GM23338 (cell line): ENCODE measurements around the gene ROCK1. TPM values are rescaled to one million over a fixed set of nuclear protein-coding genes. Genes with fewer than 3 reads are reported as not detected.

ENCODE experiments used
- ATAC-seq: fragments of 200-7000 bp; cut with Tn5 transposase; 3 replicates; pipeline ENCODE4 v1.9.1; 2020
- DNase-seq: peaks from one replicate; pipeline ENCODE4 v3.0.0-alpha.2; 2015; ENCODE audit warnings: low spot score
- H2AFZ ChIP-seq: fragments of 200-600 bp; sonication (generic); 2 replicates; pipeline ENCODE4 v1.8.0; 2016; ENCODE audit warnings: antibody characterized with exemption, mild to moderate bottlenecking, moderate library complexity
- H3F3A ChIP-seq: fragments of 200-600 bp; sonication (generic); replicated peaks from 2 replicates; pipeline ENCODE4 v1.8.0; 2017; ENCODE audit warnings: antibody characterized with exemption, mixed run types, low read depth
- H3K27ac ChIP-seq: fragments of 200-600 bp; sonication (generic); 2 replicates; pipeline ENCODE4 v1.6.1; 2016; ENCODE audit warnings: low read depth
- H3K27me3 ChIP-seq: fragments of 200-600 bp; sonication (generic); 2 replicates; pipeline ENCODE4 v1.8.0; 2016; ENCODE audit warnings: mild to moderate bottlenecking, mixed run types, moderate library complexity; ENCODE audit not compliant: insufficient read depth
- H3K36me3 ChIP-seq: fragments of 200-600 bp; sonication (generic); 2 replicates; pipeline ENCODE4 v1.8.0; 2016; ENCODE audit warnings: mild to moderate bottlenecking; ENCODE audit not compliant: insufficient read depth
- H3K4me1 ChIP-seq: fragments of 200-600 bp; sonication (generic); 2 replicates; pipeline ENCODE4 v1.8.0; 2016; ENCODE audit warnings: mild to moderate bottlenecking, moderate library complexity; ENCODE audit not compliant: insufficient read depth
- H3K4me2 ChIP-seq: fragments of 200-600 bp; sonication (generic); 2 replicates; pipeline ENCODE4 v1.7.1; 2017; ENCODE audit warnings: mixed run types
- H3K4me3 ChIP-seq: fragments of 200-600 bp; sonication (generic); 2 replicates; pipeline ENCODE4 v1.6.1; 2016; ENCODE audit warnings: mixed run types
- H3K79me2 ChIP-seq: fragments of 200-600 bp; sonication (generic); replicated peaks from 2 replicates; pipeline ENCODE4 v1.8.0; 2017; ENCODE audit warnings: mild to moderate bottlenecking; ENCODE audit not compliant: insufficient read depth
- H3K9me2 ChIP-seq: fragments of 200-600 bp; sonication (generic); 2 replicates; pipeline ENCODE4 v1.8.0; 2017; ENCODE audit not compliant: insufficient read depth
- H4K20me1 ChIP-seq: fragments of 200-600 bp; sonication (generic); replicated peaks from 2 replicates; pipeline ENCODE4 v1.8.0; 2017; ENCODE audit warnings: mild to moderate bottlenecking; ENCODE audit not compliant: insufficient read depth
- H3K27ac Mint-ChIP-seq: 2 replicates; pipeline ENCODE4 v1.8.0; 2020; ENCODE audit warnings: inconsistent platforms, mild to moderate bottlenecking, moderate library complexity, mixed read lengths
- H3K27me3 Mint-ChIP-seq: 3 replicates; pipeline ENCODE4 v1.8.0; 2022; ENCODE audit warnings: low read depth, mild to moderate bottlenecking, moderate library complexity, mixed read lengths, inconsistent platforms; ENCODE audit not compliant: insufficient read depth, poor library complexity
- H3K36me3 Mint-ChIP-seq: 3 replicates; pipeline ENCODE4 v1.8.0; 2021; ENCODE audit warnings: low read depth, mild to moderate bottlenecking, inconsistent platforms, moderate library complexity, mixed read lengths
- H3K4me1 Mint-ChIP-seq: 3 replicates; pipeline ENCODE4 v1.8.0; 2020; ENCODE audit warnings: mild to moderate bottlenecking, inconsistent platforms, mixed read lengths
- H3K4me3 Mint-ChIP-seq: 3 replicates; pipeline ENCODE4 v1.8.0; 2021; ENCODE audit warnings: moderate library complexity, mild to moderate bottlenecking, inconsistent platforms, mixed read lengths
- H3K9me3 Mint-ChIP-seq: 3 replicates; pipeline ENCODE4 v1.8.0; 2020; ENCODE audit warnings: moderate library complexity, mild to moderate bottlenecking, inconsistent platforms, mixed read lengths
- CREB1 ChIP-seq: fragments of 250-450 bp; sonication (Bioruptor Pico); IDR thresholded peaks from 2 replicates; pipeline ENCODE4 v1.5.0; 2020; ENCODE audit warnings: low read depth, mild to moderate bottlenecking, moderate library complexity
- EZH2 ChIP-seq: fragments of 200-600 bp; sonication (generic); IDR thresholded peaks from one replicate; pipeline ENCODE4 v1.8.0; 2017; ENCODE audit warnings: antibody characterized with exemption, mild to moderate bottlenecking, low read depth; ENCODE audit not compliant: unreplicated experiment
- JUNB ChIP-seq: IDR thresholded peaks from one replicate; pipeline ENCODE4 v1.6.1; 2016; ENCODE audit warnings: antibody characterized with exemption; ENCODE audit not compliant: unreplicated experiment
- NANOG ChIP-seq: IDR thresholded peaks from 2 replicates; pipeline ENCODE4 v1.6.1; 2016; ENCODE audit warnings: antibody characterized with exemption, borderline replicate concordance
- POLR2AphosphoS5 ChIP-seq: IDR thresholded peaks from 2 replicates; pipeline ENCODE4 v1.6.1; 2016; ENCODE audit warnings: antibody characterized with exemption, low read depth
- STAT1 ChIP-seq: IDR thresholded peaks from one replicate; pipeline ENCODE4 v1.6.1; 2016; ENCODE audit warnings: antibody characterized with exemption; ENCODE audit not compliant: unreplicated experiment
- ZNF114 ChIP-seq: fragments of 250-450 bp; sonication (Bioruptor Pico); IDR thresholded peaks from 2 replicates; pipeline ENCODE4 v1.5.0; 2020; ENCODE audit warnings: mild to moderate bottlenecking, moderate library complexity
- ZNF331 ChIP-seq: fragments of 250-450 bp; sonication (Bioruptor Pico); IDR thresholded peaks from 2 replicates; pipeline ENCODE4 v1.5.0; 2020; ENCODE audit warnings: low read depth, mild to moderate bottlenecking, moderate library complexity
- ZNF462 ChIP-seq: fragments of 250-450 bp; sonication (Bioruptor Pico); IDR thresholded peaks from 2 replicates; pipeline ENCODE4 v1.5.0; 2020; ENCODE audit warnings: mild to moderate bottlenecking, moderate library complexity
- polyA plus RNA-seq: library from polyadenylated mRNA; unstranded; fragments of >200 nt; fragmentation: Nextera tagmentation; extraction: Ambion mirVana; gene quantifications from 2 replicates; pipeline ENCODE4 v1.2.1, GENCODE V29; 2016
- total RNA-seq: library from RNA; depleted of rRNA; stranded (reverse); fragments of >200 nt; shearing (Covaris generic); gene quantifications from 2 replicates; pipeline ENCODE4 v1.2.3, GENCODE V29; 2014
- TF ChIP-seq, protein P1 (sequence below), 2 experiments: fragments of 200-600 bp in 1 of 2; sonication (generic) in 1 of 2; conservative IDR thresholded peaks; 2 replicates each; pipeline versions ENCODE4 v1.5.1 to v1.6.1; 2016 to 2017; ENCODE audit warnings: antibody characterized with exemption in 2 of 2, low read depth in 2 of 2, mild to moderate bottlenecking in 2 of 2, moderate library complexity in 1 of 2
- TF ChIP-seq, protein P2 (sequence below): IDR thresholded peaks from 2 replicates; pipeline ENCODE4 v1.6.1; 2016; ENCODE audit warnings: antibody characterized with exemption
- TF ChIP-seq, protein P3 (sequence below): IDR thresholded peaks from one replicate; pipeline ENCODE4 v1.6.1; 2018; ENCODE audit warnings: antibody characterized with exemption; ENCODE audit not compliant: unreplicated experiment

The ROCK1 gene
- total and polyA plus RNA-seq, 2 experiments from 2014 or later, result 37.2 to 42.8 TPM

- TF ChIP-seq, protein P1, sequence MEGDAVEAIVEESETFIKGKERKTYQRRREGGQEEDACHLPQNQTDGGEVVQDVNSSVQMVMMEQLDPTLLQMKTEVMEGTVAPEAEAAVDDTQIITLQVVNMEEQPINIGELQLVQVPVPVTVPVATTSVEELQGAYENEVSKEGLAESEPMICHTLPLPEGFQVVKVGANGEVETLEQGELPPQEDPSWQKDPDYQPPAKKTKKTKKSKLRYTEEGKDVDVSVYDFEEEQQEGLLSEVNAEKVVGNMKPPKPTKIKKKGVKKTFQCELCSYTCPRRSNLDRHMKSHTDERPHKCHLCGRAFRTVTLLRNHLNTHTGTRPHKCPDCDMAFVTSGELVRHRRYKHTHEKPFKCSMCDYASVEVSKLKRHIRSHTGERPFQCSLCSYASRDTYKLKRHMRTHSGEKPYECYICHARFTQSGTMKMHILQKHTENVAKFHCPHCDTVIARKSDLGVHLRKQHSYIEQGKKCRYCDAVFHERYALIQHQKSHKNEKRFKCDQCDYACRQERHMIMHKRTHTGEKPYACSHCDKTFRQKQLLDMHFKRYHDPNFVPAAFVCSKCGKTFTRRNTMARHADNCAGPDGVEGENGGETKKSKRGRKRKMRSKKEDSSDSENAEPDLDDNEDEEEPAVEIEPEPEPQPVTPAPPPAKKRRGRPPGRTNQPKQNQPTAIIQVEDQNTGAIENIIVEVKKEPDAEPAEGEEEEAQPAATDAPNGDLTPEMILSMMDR (conservative IDR thresholded peaks at IDR 0.05; ENCODE audit: low read depth in 2 of 2), result no peak
- TF ChIP-seq STAT1, result no peak
- TF ChIP-seq, protein P2, sequence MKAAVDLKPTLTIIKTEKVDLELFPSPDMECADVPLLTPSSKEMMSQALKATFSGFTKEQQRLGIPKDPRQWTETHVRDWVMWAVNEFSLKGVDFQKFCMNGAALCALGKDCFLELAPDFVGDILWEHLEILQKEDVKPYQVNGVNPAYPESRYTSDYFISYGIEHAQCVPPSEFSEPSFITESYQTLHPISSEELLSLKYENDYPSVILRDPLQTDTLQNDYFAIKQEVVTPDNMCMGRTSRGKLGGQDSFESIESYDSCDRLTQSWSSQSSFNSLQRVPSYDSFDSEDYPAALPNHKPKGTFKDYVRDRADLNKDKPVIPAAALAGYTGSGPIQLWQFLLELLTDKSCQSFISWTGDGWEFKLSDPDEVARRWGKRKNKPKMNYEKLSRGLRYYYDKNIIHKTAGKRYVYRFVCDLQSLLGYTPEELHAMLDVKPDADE, result no peak
- TF ChIP-seq NANOG, result no peak
- no peak for TF ChIP-seq ZNF114 (CRISPR knock-in tag)
- TF ChIP-seq CREB1, result no peak
- no peak for TF ChIP-seq EZH2
- no peak for TF ChIP-seq ZNF331 (CRISPR knock-in tag)
These were observed 12.2 kb downstream of the ROCK1 start (continued) for GRCh38 chr18:21099442-21099841.

- no peak overlapping the region for H3K4me3 Mint-ChIP-seq
- no peak for DNase-seq
- Histone ChIP-seq H3K79me2 (peaks cover 100% of the 10 kb centered on the region), H3K27ac (no peak overlapping the region), H3K4me2 (no peak overlapping the region), H3K4me3 (no peak overlapping the region), H4K20me1 (peaks cover 30% of the 10 kb centered on the region), H2AFZ (no peak overlapping the region), H3K27me3 (no peaks in the 10 kb centered on the region), H3K9me2 (no peaks in the 10 kb centered on the region), H3F3A (no peaks in the 10 kb centered on the region), H3K36me3 (no peaks in the 10 kb centered on the region), H3K4me1 (peaks cover 8% of the 10 kb centered on the region)
- 0 out of 3 replicates have a peak, but pooled peaks cover 4% of the 10 kb centered on the region for H3K36me3 Mint-ChIP-seq
- H3K4me1 Mint-ChIP-seq, result peaks cover 15% of the 10 kb centered on the region
- H3K9me3 Mint-ChIP-seq, result no peaks in the 10 kb centered on the region
- H3K27me3 Mint-ChIP-seq, result no peaks in the 10 kb centered on the region
- ATAC-seq, result no peak
- H3K27ac Mint-ChIP-seq, result no peak overlapping the region; the same call in 1 of the 2 replicates
- TF ChIP-seq EZH2, result no peak
- no peak for TF ChIP-seq STAT1
- TF ChIP-seq POLR2AphosphoS5, result no peak
- no peak for TF ChIP-seq CREB1
- TF ChIP-seq NANOG, result no peak
- TF ChIP-seq, protein P3, sequence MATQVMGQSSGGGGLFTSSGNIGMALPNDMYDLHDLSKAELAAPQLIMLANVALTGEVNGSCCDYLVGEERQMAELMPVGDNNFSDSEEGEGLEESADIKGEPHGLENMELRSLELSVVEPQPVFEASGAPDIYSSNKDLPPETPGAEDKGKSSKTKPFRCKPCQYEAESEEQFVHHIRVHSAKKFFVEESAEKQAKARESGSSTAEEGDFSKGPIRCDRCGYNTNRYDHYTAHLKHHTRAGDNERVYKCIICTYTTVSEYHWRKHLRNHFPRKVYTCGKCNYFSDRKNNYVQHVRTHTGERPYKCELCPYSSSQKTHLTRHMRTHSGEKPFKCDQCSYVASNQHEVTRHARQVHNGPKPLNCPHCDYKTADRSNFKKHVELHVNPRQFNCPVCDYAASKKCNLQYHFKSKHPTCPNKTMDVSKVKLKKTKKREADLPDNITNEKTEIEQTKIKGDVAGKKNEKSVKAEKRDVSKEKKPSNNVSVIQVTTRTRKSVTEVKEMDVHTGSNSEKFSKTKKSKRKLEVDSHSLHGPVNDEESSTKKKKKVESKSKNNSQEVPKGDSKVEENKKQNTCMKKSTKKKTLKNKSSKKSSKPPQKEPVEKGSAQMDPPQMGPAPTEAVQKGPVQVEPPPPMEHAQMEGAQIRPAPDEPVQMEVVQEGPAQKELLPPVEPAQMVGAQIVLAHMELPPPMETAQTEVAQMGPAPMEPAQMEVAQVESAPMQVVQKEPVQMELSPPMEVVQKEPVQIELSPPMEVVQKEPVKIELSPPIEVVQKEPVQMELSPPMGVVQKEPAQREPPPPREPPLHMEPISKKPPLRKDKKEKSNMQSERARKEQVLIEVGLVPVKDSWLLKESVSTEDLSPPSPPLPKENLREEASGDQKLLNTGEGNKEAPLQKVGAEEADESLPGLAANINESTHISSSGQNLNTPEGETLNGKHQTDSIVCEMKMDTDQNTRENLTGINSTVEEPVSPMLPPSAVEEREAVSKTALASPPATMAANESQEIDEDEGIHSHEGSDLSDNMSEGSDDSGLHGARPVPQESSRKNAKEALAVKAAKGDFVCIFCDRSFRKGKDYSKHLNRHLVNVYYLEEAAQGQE, result no peak
- no peak for TF ChIP-seq ZNF462
- TF ChIP-seq JUNB, result no peak
These were observed 14.9 kb downstream of the ROCK1 start for GRCh38 chr18:21096760-21097159.
